WTC11 (cell line): ENCODE results near the gene NIPAL4. TPM values are rescaled to one million over a fixed set of nuclear protein-coding genes. Genes with fewer than 3 reads are reported as not detected.
A peak's percentile ranks its signal among the peaks of the same experiment; 100 is the strongest.

Source experiments
- ATAC-seq: fragments of 200-7000 bp; cut with Tn5 transposase; 2 replicates; pipeline ENCODE4 v1.10.0; 2021; ENCODE audit warnings: mild to moderate bottlenecking, moderate library complexity
- CTCF ChIA-PET: fragments of 300-600 bp; sonication (Branson Sonifier 250); formaldehyde crosslinking; loops from one replicate; lab custom pipeline; 2021; ENCODE audit warnings: antibody characterized with exemption; lab: Charles Lee
- POLR2A ChIA-PET: fragments of 350-600 bp; sonication (Branson Sonifier 250); formaldehyde crosslinking; loops from one replicate; lab custom pipeline; 2021; ENCODE audit warnings: antibody characterized with exemption; lab: Charles Lee
- DNase-seq: peaks from one replicate; pipeline ENCODE4 v3.0.0; 2021; ENCODE audit warnings: low spot score
- H3K27ac Mint-ChIP-seq: 2 replicates; pipeline ENCODE4 v1.8.0; 2021; ENCODE audit warnings: mixed read lengths
- H3K27me3 Mint-ChIP-seq: 2 replicates; pipeline ENCODE4 v1.8.0; 2021; ENCODE audit warnings: low read depth, mild to moderate bottlenecking, moderate library complexity, mixed read lengths
- H3K36me3 Mint-ChIP-seq: 2 replicates; pipeline ENCODE4 v1.8.0; 2021; ENCODE audit warnings: mixed read lengths
- H3K4me1 Mint-ChIP-seq: 2 replicates; pipeline ENCODE4 v1.8.0; 2022; ENCODE audit warnings: mixed read lengths
- H3K4me3 Mint-ChIP-seq: 2 replicates; pipeline ENCODE4 v1.8.0; 2021; ENCODE audit warnings: mild to moderate bottlenecking, moderate library complexity, mixed read lengths
- H3K9me3 Mint-ChIP-seq: 2 replicates; pipeline ENCODE4 v1.8.0; 2021; ENCODE audit warnings: mixed read lengths
- JUN ChIP-seq: sonication (generic); formaldehyde crosslinking; IDR thresholded peaks from 2 replicates; pipeline ENCODE4 v1.8.0; 2023; ENCODE audit warnings: mild to moderate bottlenecking, missing genetic modification reagents
- MAX ChIP-seq: sonication (generic); formaldehyde crosslinking; IDR thresholded peaks from 2 replicates; pipeline ENCODE4 v1.8.0; 2022; ENCODE audit warnings: mild to moderate bottlenecking, missing genetic modification reagents
- NFYB ChIP-seq: sonication (generic); formaldehyde crosslinking; conservative IDR thresholded peaks from 2 replicates; pipeline ENCODE4 v1.8.0; 2022; ENCODE audit warnings: low read depth, missing genetic modification reagents
- OVOL2 ChIP-seq: fragments of 250-450 bp; sonication (Bioruptor Pico); IDR thresholded peaks from 2 replicates; pipeline ENCODE4 v1.9.0; 2021; ENCODE audit warnings: mild to moderate bottlenecking, borderline replicate concordance
- RELA ChIP-seq: sonication (generic); formaldehyde crosslinking; IDR thresholded peaks from 2 replicates; pipeline ENCODE4 v1.8.1; 2022; ENCODE audit warnings: missing genetic modification reagents, mild to moderate bottlenecking, borderline replicate concordance
- SMAD3 ChIP-seq: sonication (generic); formaldehyde crosslinking; IDR thresholded peaks from 2 replicates; pipeline ENCODE4 v1.8.0; 2022; ENCODE audit warnings: missing genetic modification reagents, mild to moderate bottlenecking, borderline replicate concordance
- ZNF512 ChIP-seq: sonication (generic); formaldehyde crosslinking; IDR thresholded peaks from 2 replicates; pipeline ENCODE4 v1.8.1; 2022; ENCODE audit warnings: missing genetic modification reagents, borderline replicate concordance
- total RNA-seq: library from RNA; stranded (reverse); gene quantifications from 3 replicates; pipeline ENCODE4 v1.2.3, GENCODE V29; 2021
- TF ChIP-seq, protein P1 (sequence below): sonication (generic); formaldehyde crosslinking; IDR thresholded peaks from 2 replicates; pipeline ENCODE4 v1.8.0; 2022; ENCODE audit warnings: missing genetic modification reagents
- TF ChIP-seq, protein P2 (sequence below): sonication (generic); formaldehyde crosslinking; conservative IDR thresholded peaks from 2 replicates; pipeline ENCODE4 v1.8.1; 2023; ENCODE audit warnings: mild to moderate bottlenecking, low read depth, missing genetic modification reagents, moderate library complexity
- TF ChIP-seq, protein P3 (sequence below): sonication (generic); formaldehyde crosslinking; IDR thresholded peaks from 2 replicates; pipeline ENCODE4 v1.8.1; 2023; ENCODE audit warnings: mild to moderate bottlenecking, missing genetic modification reagents, borderline replicate concordance

The NIPAL4 gene
- total RNA-seq, 1 experiment from 2014 or later = not detected

GRCh38 chr5:157519579-157520253, 59.7 kb downstream of the NIPAL4 start (continued):
- no peak for TF ChIP-seq SMAD3 (CRISPR knock-in tag)
- TF ChIP-seq, all 79 proteins: peak for 0

DNA sequence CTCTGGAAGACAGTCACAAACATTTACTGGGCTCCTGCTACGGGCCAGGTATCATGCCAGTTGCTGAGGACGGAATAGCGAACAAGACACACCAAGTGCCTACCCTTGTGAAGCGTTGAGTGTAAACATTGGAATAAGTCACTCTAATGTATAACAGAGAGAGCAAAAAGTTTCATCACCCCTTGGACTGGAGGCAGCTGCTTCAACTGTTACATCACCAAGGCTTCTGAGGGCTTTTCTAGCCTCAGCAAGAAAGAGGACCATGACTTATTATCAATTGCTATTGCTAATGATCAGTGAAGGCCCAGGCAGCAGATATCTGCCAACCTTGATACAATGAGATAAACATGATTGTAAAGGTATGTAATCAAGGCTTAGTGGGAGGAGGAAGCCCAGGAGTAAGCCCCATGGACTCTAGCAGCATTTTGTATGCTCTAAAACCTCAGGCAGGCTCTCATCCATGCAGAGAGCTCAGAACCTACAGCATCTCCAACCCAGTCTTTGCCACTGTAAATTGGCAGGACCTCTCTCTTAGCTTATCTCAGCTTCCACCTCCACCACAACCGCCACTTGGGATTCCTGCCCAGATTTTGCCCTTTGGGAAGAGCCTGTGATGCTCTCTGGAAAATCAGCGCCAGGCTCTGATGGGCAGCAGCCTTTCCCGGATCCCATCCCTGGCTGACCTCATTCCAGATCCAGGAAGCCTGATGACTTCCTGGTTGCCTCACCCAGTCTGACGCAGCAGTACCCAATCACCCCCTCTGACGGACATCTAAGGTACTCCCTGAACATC, 61.1 kb downstream of the NIPAL4 start:
- CTCF ChIA-PET = interaction anchor here (0.6 to 1.4 kb wide), 3 partner anchors 25 to 192 kb away, joined by 3 read pairs; no protein-coding TSS in a partner anchor
- H3K36me3 Mint-ChIP-seq = no peaks in the 10 kb centered on the region
- no peak overlapping the region for H3K27ac Mint-ChIP-seq
- no peaks in the 10 kb centered on the region for H3K9me3 Mint-ChIP-seq
- POLR2A ChIA-PET = no interaction called here
- no peaks in the 10 kb centered on the region for H3K4me1 Mint-ChIP-seq
- DNase-seq (no peak), ATAC-seq (peak; percentile 80)
- no peak for TF ChIP-seq MAX
- TF ChIP-seq, protein P1, sequence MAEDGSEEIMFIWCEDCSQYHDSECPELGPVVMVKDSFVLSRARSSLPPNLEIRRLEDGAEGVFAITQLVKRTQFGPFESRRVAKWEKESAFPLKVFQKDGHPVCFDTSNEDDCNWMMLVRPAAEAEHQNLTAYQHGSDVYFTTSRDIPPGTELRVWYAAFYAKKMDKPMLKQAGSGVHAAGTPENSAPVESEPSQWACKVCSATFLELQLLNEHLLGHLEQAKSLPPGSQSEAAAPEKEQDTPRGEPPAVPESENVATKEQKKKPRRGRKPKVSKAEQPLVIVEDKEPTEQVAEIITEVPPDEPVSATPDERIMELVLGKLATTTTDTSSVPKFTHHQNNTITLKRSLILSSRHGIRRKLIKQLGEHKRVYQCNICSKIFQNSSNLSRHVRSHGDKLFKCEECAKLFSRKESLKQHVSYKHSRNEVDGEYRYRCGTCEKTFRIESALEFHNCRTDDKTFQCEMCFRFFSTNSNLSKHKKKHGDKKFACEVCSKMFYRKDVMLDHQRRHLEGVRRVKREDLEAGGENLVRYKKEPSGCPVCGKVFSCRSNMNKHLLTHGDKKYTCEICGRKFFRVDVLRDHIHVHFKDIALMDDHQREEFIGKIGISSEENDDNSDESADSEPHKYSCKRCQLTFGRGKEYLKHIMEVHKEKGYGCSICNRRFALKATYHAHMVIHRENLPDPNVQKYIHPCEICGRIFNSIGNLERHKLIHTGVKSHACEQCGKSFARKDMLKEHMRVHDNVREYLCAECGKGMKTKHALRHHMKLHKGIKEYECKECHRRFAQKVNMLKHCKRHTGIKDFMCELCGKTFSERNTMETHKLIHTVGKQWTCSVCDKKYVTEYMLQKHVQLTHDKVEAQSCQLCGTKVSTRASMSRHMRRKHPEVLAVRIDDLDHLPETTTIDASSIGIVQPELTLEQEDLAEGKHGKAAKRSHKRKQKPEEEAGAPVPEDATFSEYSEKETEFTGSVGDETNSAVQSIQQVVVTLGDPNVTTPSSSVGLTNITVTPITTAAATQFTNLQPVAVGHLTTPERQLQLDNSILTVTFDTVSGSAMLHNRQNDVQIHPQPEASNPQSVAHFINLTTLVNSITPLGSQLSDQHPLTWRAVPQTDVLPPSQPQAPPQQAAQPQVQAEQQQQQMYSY (CRISPR knock-in tag) = peak; percentile 65
- no peak overlapping the region for H3K4me3 Mint-ChIP-seq
- H3K27me3 Mint-ChIP-seq = no peaks in the 10 kb centered on the region

- no peaks in the 10 kb centered on the region for H3K4me1 Mint-ChIP-seq
- ChIA-PET CTCF (interaction anchor here (0.8 kb wide), 1 partner anchor 24 kb away, joined by 3 read pairs; no protein-coding TSS in a partner anchor), POLR2A (no interaction called here)
- H3K27me3 Mint-ChIP-seq = no peaks in the 10 kb centered on the region
- no peak overlapping the region for H3K4me3 Mint-ChIP-seq
- H3K9me3 Mint-ChIP-seq = no peaks in the 10 kb centered on the region
- no peaks in the 10 kb centered on the region for H3K36me3 Mint-ChIP-seq
- TF ChIP-seq, protein P2, sequence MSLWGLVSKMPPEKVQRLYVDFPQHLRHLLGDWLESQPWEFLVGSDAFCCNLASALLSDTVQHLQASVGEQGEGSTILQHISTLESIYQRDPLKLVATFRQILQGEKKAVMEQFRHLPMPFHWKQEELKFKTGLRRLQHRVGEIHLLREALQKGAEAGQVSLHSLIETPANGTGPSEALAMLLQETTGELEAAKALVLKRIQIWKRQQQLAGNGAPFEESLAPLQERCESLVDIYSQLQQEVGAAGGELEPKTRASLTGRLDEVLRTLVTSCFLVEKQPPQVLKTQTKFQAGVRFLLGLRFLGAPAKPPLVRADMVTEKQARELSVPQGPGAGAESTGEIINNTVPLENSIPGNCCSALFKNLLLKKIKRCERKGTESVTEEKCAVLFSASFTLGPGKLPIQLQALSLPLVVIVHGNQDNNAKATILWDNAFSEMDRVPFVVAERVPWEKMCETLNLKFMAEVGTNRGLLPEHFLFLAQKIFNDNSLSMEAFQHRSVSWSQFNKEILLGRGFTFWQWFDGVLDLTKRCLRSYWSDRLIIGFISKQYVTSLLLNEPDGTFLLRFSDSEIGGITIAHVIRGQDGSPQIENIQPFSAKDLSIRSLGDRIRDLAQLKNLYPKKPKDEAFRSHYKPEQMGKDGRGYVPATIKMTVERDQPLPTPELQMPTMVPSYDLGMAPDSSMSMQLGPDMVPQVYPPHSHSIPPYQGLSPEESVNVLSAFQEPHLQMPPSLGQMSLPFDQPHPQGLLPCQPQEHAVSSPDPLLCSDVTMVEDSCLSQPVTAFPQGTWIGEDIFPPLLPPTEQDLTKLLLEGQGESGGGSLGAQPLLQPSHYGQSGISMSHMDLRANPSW = no peak
- TF ChIP-seq MAX = no peak
- no peak for DNase-seq
- H3K27ac Mint-ChIP-seq = no peak overlapping the region
- ATAC-seq = no peak
These were observed 61.7 kb downstream of the NIPAL4 start for GRCh38 chr5:157521704-157522029.

DNA sequence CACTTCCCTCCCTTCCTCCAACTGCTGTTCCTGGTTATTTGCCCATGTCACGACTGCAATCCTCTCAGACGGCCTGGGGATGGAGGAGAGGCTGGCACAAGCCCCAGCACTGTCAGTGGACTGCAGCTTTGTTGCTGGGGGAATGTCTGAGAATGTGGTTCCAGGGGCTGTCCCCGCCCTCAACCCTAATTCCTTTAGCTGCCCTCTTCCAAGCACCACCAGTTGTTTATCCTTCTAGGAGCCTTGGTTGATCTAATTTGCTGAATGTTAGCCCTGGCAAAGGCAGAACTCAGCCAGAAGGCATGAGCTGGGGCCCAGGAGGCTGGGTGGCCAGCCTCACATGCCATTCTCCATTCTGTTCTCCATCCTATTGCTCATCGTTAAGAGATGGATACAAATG, 64.0 kb downstream of the NIPAL4 start:
- ChIA-PET POLR2A (no interaction called here), CTCF (interaction anchor here (0.8 to 1.9 kb wide), 2 partner anchors 52 to 305 kb away, joined by 3 to 5 read pairs; no protein-coding TSS in a partner anchor)
- Mint-ChIP-seq H3K4me3 (no peak overlapping the region), H3K9me3 (no peaks in the 10 kb centered on the region), H3K27ac (no peak overlapping the region), H3K36me3 (no peaks in the 10 kb centered on the region), H3K4me1 (peaks cover 16% of the 10 kb centered on the region), H3K27me3 (no peaks in the 10 kb centered on the region)
- DNase-seq = no peak
- no peak for ATAC-seq
- no peak for TF ChIP-seq RELA (CRISPR knock-in tag)
- no peak for TF ChIP-seq NFYB
- no peak for TF ChIP-seq OVOL2 (CRISPR knock-in tag)
- no peak for TF ChIP-seq JUN
- TF ChIP-seq, protein P3, sequence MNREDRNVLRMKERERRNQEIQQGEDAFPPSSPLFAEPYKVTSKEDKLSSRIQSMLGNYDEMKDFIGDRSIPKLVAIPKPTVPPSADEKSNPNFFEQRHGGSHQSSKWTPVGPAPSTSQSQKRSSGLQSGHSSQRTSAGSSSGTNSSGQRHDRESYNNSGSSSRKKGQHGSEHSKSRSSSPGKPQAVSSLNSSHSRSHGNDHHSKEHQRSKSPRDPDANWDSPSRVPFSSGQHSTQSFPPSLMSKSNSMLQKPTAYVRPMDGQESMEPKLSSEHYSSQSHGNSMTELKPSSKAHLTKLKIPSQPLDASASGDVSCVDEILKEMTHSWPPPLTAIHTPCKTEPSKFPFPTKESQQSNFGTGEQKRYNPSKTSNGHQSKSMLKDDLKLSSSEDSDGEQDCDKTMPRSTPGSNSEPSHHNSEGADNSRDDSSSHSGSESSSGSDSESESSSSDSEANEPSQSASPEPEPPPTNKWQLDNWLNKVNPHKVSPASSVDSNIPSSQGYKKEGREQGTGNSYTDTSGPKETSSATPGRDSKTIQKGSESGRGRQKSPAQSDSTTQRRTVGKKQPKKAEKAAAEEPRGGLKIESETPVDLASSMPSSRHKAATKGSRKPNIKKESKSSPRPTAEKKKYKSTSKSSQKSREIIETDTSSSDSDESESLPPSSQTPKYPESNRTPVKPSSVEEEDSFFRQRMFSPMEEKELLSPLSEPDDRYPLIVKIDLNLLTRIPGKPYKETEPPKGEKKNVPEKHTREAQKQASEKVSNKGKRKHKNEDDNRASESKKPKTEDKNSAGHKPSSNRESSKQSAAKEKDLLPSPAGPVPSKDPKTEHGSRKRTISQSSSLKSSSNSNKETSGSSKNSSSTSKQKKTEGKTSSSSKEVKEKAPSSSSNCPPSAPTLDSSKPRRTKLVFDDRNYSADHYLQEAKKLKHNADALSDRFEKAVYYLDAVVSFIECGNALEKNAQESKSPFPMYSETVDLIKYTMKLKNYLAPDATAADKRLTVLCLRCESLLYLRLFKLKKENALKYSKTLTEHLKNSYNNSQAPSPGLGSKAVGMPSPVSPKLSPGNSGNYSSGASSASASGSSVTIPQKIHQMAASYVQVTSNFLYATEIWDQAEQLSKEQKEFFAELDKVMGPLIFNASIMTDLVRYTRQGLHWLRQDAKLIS (CRISPR knock-in tag) = no peak
- TF ChIP-seq ZNF512 = no peak
